GM12878 (cell line): Measurements from ENCODE around the gene SHLD1. TPM values are rescaled to one million over a fixed set of nuclear protein-coding genes. Genes with fewer than 3 reads are reported as not detected.

ENCODE experiments used
- ATAC-seq: fragments of 200-7000 bp; cut with Tn5 transposase; 3 replicates; pipeline ENCODE4 v1.9.1; 2020; ENCODE audit warnings: mild to moderate bottlenecking, moderate library complexity
- BruUV-seq: library from RNA; stranded (reverse); fragments of 400-500 nt; replicated peaks from 2 replicates; lab custom pipeline; 2021; lab: Mats Ljungman, UMichigan
- CTCF ChIA-PET: fragments of 300-600 bp; sonication (Branson Sonifier 250); formaldehyde crosslinking; extraction: SDS; loops from one replicate; lab custom pipeline; 2021; ENCODE audit warnings: inconsistent platforms; lab: Yijun Ruan, JAX
- POLR2A ChIA-PET: fragments of 350-600 bp; formaldehyde crosslinking; extraction: SDS; loops from one replicate; lab custom pipeline; 2021; ENCODE audit warnings: inconsistent platforms; lab: Charles Lee
- RAD21 ChIA-PET: fragments of 300-600 bp; sonication (Branson Sonifier 250); formaldehyde crosslinking; loops from one replicate; lab custom pipeline; 2023; ENCODE audit warnings: antibody characterized with exemption; ENCODE audit not compliant: unreplicated experiment; lab: Charles Lee
- SMC1A ChIA-PET: fragments of 300-600 bp; sonication (Branson Sonifier 250); formaldehyde crosslinking; loops from one replicate; lab custom pipeline; 2023; ENCODE audit not compliant: unreplicated experiment, uncharacterized antibody; lab: Charles Lee
- DNase-seq: peaks from one replicate; pipeline ENCODE4 v3.0.0-alpha.2; 2011; ENCODE audit warnings: low read depth, low spot score
- FAIRE-seq: peaks from 3 replicates; lab custom pipeline; 2011; peaks lifted over from hg19 to GRCh38; lab: Jason Lieb, UNC
- H2AFZ ChIP-seq: 2 replicates; pipeline ENCODE4 v1.6.0; 2011; ENCODE audit warnings: low read depth, low read length, control low read depth; ENCODE audit not compliant: control insufficient read depth
- H3K27ac ChIP-seq: 2 replicates; pipeline ENCODE4 v1.5.1; 2011; ENCODE audit warnings: control low read depth; ENCODE audit not compliant: control insufficient read depth, insufficient read depth
- H3K27me3 ChIP-seq, 2 experiments: replicated peaks in 1 of 2; 2 replicates each; pipeline versions ENCODE4 v1.6.0 to v1.6.1; 2011; ENCODE audit warnings: low read length in 1 of 2; ENCODE audit not compliant: control insufficient read depth in 2 of 2, insufficient read depth in 2 of 2
- H3K36me3 ChIP-seq, 2 experiments: 2 replicates each; pipeline ENCODE4 v1.5.1; 2011; ENCODE audit warnings: low read length in 1 of 2; ENCODE audit not compliant: control insufficient read depth in 2 of 2, insufficient read depth in 2 of 2
- H3K4me1 ChIP-seq: 2 replicates; pipeline ENCODE4 v1.6.1; 2011; ENCODE audit warnings: mild to moderate bottlenecking, low read length, moderate library complexity, mixed read lengths; ENCODE audit not compliant: control insufficient read depth, insufficient read depth
- H3K4me2 ChIP-seq: 2 replicates; pipeline ENCODE4 v1.6.0; 2011; ENCODE audit warnings: control low read depth; ENCODE audit not compliant: control insufficient read depth, insufficient read depth
- H3K4me3 ChIP-seq: fragments of 200-600 bp; sonication (generic); 2 replicates; pipeline ENCODE4 v1.5.1; 2016
- H3K79me2 ChIP-seq: 2 replicates; pipeline ENCODE4 v1.6.0; 2011; ENCODE audit warnings: low read length; ENCODE audit not compliant: control insufficient read depth, insufficient read depth
- H3K9ac ChIP-seq: 2 replicates; pipeline ENCODE4 v1.8.0; 2011; ENCODE audit warnings: low read length, control low read depth, mixed read lengths; ENCODE audit not compliant: control insufficient read depth, insufficient read depth
- H3K9me3 ChIP-seq: replicated peaks from 3 replicates; pipeline ENCODE4 v1.5.1; 2011; ENCODE audit warnings: mild to moderate bottlenecking, low read length; ENCODE audit not compliant: control insufficient read depth, insufficient read depth
- H4K20me1 ChIP-seq: 2 replicates; pipeline ENCODE4 v1.6.0; 2011; ENCODE audit not compliant: control insufficient read depth, insufficient read depth
- BCL11A ChIP-seq: IDR thresholded peaks from 2 replicates; pipeline ENCODE4 v1.6.1; 2011; ENCODE audit warnings: low read depth, low read length
- IKZF1 ChIP-seq: fragments of 450-650 bp; conservative IDR thresholded peaks from 2 replicates; pipeline ENCODE4 v1.6.1; 2017; ENCODE audit warnings: antibody characterized with exemption, mild to moderate bottlenecking
- KDM1A ChIP-seq: fragments of 200-600 bp; sonication (generic); IDR thresholded peaks from 2 replicates; pipeline ENCODE4 v1.6.1; 2016; ENCODE audit warnings: borderline replicate concordance
- NFYB ChIP-seq: IDR thresholded peaks from 2 replicates; pipeline ENCODE4 v1.6.1; 2011; ENCODE audit warnings: low read depth, mild to moderate bottlenecking, low read length, improper control_type of control experiment, moderate library complexity; ENCODE audit not compliant: insufficient read depth
- SMAD5 ChIP-seq: IDR thresholded peaks from 2 replicates; pipeline ENCODE4 v1.6.1; 2016; ENCODE audit warnings: antibody characterized with exemption, low read depth
- STAT1 ChIP-seq: fragments of 450-650 bp; conservative IDR thresholded peaks from 2 replicates; pipeline ENCODE4 v1.6.1; 2014; ENCODE audit warnings: antibody characterized with exemption, mild to moderate bottlenecking
- TCF12 ChIP-seq: IDR thresholded peaks from 2 replicates; pipeline ENCODE4 v1.6.1; 2011; ENCODE audit warnings: low read depth, mild to moderate bottlenecking, low read length
- ZNF384 ChIP-seq: IDR thresholded peaks from 2 replicates; pipeline ENCODE4 v1.6.1; 2012; ENCODE audit warnings: low read depth, mild to moderate bottlenecking, low read length, improper control_type of control experiment, borderline replicate concordance
- ZZZ3 ChIP-seq: IDR thresholded peaks from 2 replicates; pipeline ENCODE4 v1.6.1; 2011; ENCODE audit warnings: low read depth; ENCODE audit not compliant: control insufficient read depth, insufficient read length
- WGBS: methylation state at CpG from one replicate; pipeline ENCODE4 v1.1.6; 2016; ENCODE audit warnings: low lambda C conversion rate; ENCODE audit not compliant: insufficient replicate concordance, insufficient coverage; ENCODE audit errors: missing lambda C conversion rate; 5-methylcytosine and 5-hydroxymethylcytosine counted together
- in situ Hi-C: fragments of 300-500 bp; cut with MboI; formaldehyde crosslinking; loops from 9 replicates; pipeline ENCODE4 v1.14.3; 2018; ENCODE audit warnings: mixed read lengths
- intact Hi-C: fragments of 100-400 bp; cut with micrococcal nuclease; formaldehyde crosslinking; loops from one replicate; pipeline ENCODE4 v1.14.2; 2022; ENCODE audit not compliant: unreplicated experiment
- polyA plus RNA-seq, 11 experiments: library from polyadenylated mRNA; depleted of rRNA in 4 of 11; unstranded in 6 of 11; stranded (reverse) in 5 of 11; fragments of >200 nt; fragmentation: Nextera tagmentation in 4 of 11; fragmentation: Illumina TruSeq in 1 of 11; extraction: Ambion mirVana in 4 of 11; extraction: Trizol in 1 of 11; gene quantifications; 1 replicate in 1 of 11; 2 replicates in 10 of 11; pipeline versions ENCODE4 v1.2.1 to v1.2.3, GENCODE V29; 2011 to 2016; ENCODE audit warnings: inconsistent platforms in 2 of 11, missing spikeins in 2 of 11, low read depth in 1 of 11
- total RNA-seq, 4 experiments: library from RNA; depleted of rRNA in 3 of 4; stranded (reverse); fragments of >200 nt in 3 of 4; fragmentation: Illumina TruSeq in 1 of 4; extraction: Trizol in 1 of 4; gene quantifications; 2 replicates each; pipeline versions ENCODE4 v1.2.1 to v1.2.3, GENCODE V29; 2013 to 2021
- TF ChIP-seq, protein P1 (sequence below): fragments of 450-650 bp; IDR thresholded peaks from 2 replicates; pipeline ENCODE4 v1.6.1; 2018; ENCODE audit warnings: borderline replicate concordance, mild to moderate bottlenecking; ENCODE audit not compliant: partially characterized antibody
- TF ChIP-seq, protein P2 (sequence below): fragments of 450-650 bp; IDR thresholded peaks from 2 replicates; pipeline ENCODE4 v1.6.1; 2017; ENCODE audit warnings: mild to moderate bottlenecking, moderate library complexity
- TF ChIP-seq, protein P3 (sequence below): IDR thresholded peaks from 2 replicates; pipeline ENCODE4 v1.6.1; 2011; ENCODE audit warnings: mild to moderate bottlenecking, low read depth, low read length, moderate library complexity; ENCODE audit not compliant: insufficient replicate concordance

SHLD1 gene
- total and polyA plus RNA-seq, 10 of the 15 experiments (the other 5 are each of a cell fraction or from before 2014, with no cell fraction given) = 10.8 to 70.9 (median 25.4) TPM

DNA sequence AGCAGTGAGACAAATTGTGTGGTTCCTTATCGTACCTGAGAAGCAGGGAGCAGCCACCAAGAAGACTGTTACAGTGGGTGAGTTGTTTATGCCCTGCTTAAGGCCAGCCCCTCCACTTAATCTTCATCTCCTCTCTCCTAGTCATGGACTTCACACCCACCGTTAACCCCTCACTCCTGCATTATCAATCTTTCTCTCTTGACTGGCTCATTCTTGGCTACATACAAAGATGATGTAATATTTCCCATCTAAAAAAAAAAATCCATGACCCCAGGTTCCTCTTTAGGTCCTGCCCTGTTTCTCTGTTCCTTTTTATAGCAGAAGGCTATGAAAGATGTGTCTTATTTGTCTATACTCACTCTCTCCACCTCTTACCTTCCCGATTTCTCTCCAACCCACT, 72.4 kb downstream of the SHLD1 start (continued):
- no peak for TF ChIP-seq TCF12
- TF ChIP-seq STAT1 = no peak
- peak; percentile 40; the same call in 1 of the 2 replicates for TF ChIP-seq ZNF384
- TF ChIP-seq, all 136 proteins: peak for 4

DNA sequence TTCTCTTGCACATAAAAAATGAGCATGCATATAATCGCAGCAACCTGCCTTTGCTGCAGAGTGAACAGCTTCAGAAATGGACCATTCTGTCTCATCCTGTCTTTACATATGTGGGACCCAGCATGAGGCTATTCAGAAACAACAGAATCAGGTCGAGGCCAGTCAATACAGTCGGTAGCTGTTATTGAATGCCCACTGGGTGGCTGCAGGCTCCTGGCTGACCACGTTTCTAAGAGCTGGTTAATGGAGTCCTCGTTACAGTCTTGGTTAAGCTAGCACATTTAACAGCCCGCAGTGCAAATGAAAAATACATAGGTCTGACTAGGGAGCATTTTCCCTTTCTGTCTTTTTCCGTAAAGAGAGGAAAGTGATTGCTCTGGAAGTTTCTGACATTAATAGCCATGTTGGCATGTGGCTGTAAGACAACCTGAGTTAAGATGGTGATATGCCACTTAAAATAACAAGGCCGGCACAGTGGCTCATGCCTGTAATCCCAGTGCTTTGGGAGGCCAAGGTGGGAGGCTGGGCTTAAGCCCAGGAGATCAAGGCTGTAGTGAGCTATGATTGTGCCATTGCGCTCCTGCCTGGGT, 75.0 kb downstream of the SHLD1 start:
- Histone ChIP-seq H3K27ac (no peak overlapping the region), H3K9ac (no peak overlapping the region), H3K4me3 (no peak overlapping the region), H3K4me1 (no peaks in the 10 kb centered on the region; the same call in 1 of the 2 replicates), H3K27me3 (no peaks in the 10 kb centered on the region), H3K79me2 (no peaks in the 10 kb centered on the region), H3K9me3 (no peaks in the 10 kb centered on the region), H4K20me1 (no peaks in the 10 kb centered on the region), H3K4me2 (no peak overlapping the region), H2AFZ (no peak overlapping the region), H3K36me3 (peaks cover 0 to 3% of the 10 kb centered on the region in 2 experiments; a peak in 1 of 4 replicates)
- intact Hi-C loops (no loop called here), in situ Hi-C loops (no loop called here)
- DNase-seq (no peak), ATAC-seq (no peak), FAIRE-seq (no peak)
- SMC1A ChIA-PET = interaction anchor here (1.3 to 2.4 kb wide), 4 partner anchors 10 to 295 kb away, joined by 4 to 6 read pairs (median 5); no protein-coding TSS in a partner anchor
- RAD21 ChIA-PET = no interaction called here
- 79% methylated on average over 9 of the region's 9 CpGs for WGBS
- POLR2A ChIA-PET = no interaction called here
- no TSS peak for BruUV-seq
- CTCF ChIA-PET = interaction anchor here (0.7 to 1.5 kb wide), 6 partner anchors 10 to 297 kb away, joined by 3 to 5 read pairs (median 4); no protein-coding TSS in a partner anchor
- no peak for TF ChIP-seq SMAD5
- TF ChIP-seq, protein P1, sequence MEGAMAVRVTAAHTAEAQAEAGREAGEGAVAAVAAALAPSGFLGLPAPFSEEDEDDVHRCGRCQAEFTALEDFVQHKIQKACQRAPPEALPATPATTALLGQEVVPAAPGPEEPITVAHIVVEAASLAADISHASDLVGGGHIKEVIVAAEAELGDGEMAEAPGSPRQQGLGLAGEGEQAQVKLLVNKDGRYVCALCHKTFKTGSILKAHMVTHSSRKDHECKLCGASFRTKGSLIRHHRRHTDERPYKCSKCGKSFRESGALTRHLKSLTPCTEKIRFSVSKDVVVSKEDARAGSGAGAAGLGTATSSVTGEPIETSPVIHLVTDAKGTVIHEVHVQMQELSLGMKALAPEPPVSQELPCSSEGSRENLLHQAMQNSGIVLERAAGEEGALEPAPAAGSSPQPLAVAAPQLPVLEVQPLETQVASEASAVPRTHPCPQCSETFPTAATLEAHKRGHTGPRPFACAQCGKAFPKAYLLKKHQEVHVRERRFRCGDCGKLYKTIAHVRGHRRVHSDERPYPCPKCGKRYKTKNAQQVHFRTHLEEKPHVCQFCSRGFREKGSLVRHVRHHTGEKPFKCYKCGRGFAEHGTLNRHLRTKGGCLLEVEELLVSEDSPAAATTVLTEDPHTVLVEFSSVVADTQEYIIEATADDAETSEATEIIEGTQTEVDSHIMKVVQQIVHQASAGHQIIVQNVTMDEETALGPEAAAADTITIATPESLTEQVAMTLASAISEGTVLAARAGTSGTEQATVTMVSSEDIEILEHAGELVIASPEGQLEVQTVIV = no peak
- no peak for TF ChIP-seq ZZZ3
- TF ChIP-seq, protein P2, sequence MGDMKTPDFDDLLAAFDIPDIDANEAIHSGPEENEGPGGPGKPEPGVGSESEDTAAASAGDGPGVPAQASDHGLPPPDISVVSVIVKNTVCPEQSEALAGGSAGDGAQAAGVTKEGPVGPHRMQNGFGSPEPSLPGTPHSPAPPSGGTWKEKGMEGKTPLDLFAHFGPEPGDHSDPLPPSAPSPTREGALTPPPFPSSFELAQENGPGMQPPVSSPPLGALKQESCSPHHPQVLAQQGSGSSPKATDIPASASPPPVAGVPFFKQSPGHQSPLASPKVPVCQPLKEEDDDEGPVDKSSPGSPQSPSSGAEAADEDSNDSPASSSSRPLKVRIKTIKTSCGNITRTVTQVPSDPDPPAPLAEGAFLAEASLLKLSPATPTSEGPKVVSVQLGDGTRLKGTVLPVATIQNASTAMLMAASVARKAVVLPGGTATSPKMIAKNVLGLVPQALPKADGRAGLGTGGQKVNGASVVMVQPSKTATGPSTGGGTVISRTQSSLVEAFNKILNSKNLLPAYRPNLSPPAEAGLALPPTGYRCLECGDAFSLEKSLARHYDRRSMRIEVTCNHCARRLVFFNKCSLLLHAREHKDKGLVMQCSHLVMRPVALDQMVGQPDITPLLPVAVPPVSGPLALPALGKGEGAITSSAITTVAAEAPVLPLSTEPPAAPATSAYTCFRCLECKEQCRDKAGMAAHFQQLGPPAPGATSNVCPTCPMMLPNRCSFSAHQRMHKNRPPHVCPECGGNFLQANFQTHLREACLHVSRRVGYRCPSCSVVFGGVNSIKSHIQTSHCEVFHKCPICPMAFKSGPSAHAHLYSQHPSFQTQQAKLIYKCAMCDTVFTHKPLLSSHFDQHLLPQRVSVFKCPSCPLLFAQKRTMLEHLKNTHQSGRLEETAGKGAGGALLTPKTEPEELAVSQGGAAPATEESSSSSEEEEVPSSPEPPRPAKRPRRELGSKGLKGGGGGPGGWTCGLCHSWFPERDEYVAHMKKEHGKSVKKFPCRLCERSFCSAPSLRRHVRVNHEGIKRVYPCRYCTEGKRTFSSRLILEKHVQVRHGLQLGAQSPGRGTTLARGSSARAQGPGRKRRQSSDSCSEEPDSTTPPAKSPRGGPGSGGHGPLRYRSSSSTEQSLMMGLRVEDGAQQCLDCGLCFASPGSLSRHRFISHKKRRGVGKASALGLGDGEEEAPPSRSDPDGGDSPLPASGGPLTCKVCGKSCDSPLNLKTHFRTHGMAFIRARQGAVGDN = no peak
- TF ChIP-seq, protein P3, sequence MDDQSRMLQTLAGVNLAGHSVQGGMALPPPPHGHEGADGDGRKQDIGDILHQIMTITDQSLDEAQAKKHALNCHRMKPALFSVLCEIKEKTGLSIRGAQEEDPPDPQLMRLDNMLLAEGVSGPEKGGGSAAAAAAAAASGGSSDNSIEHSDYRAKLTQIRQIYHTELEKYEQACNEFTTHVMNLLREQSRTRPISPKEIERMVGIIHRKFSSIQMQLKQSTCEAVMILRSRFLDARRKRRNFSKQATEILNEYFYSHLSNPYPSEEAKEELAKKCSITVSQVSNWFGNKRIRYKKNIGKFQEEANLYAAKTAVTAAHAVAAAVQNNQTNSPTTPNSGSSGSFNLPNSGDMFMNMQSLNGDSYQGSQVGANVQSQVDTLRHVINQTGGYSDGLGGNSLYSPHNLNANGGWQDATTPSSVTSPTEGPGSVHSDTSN = no peak
- no peak for TF ChIP-seq KDM1A
- no peak for TF ChIP-seq NFYB
- TF ChIP-seq IKZF1 = no peak
- TF ChIP-seq BCL11A = no peak
